LoVo (cell line): Measurements from ENCODE around the gene RNASE4.
"Not testable (repeated sequence)": the region's sequence is repeated elsewhere in the genome, so short reads cannot be mapped to it uniquely, and the experiment has no call there.

Experiments
- DNase-seq: peaks from one replicate; pipeline ENCODE4 v3.0.0-alpha.2; 2016; ENCODE audit warnings: low spot score

Gene RNASE4

GRCh38 chr14:20683891-20684661 lies at the start of gene RNASE4:
Gene RNASE4 (plus strand): TSS chr14:20684560. CDS start chr14:20699372, 14,812 bp downstream.
- peak; percentile 79 for DNase-seq

DNA sequence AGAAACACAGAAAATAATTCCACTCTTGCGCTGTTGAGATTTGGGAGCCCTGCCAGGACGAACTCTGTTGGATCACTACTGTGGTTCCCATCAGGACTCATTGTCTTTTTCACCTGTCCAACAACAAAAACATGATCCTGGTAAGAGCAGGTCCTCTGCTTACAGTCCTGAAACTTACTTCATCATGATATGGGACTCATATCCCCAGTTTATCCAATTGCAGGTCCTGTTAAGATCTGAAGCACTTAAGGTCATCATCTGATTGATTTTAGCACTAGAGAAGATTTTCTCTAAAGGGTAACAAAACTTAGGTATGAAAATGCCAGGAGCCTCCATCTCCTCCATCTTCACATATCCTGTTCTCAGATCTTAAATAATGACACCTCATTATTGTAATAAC lies 42.8 kb upstream of the RNASE4 start, which contains the start of gene OR6S1:
OR6S1 (minus strand) TSS at position 101 of the 400 bp plus-strand sequence; CDS start at position 101, 0 bp downstream.
- no peak for DNase-seq

DNA sequence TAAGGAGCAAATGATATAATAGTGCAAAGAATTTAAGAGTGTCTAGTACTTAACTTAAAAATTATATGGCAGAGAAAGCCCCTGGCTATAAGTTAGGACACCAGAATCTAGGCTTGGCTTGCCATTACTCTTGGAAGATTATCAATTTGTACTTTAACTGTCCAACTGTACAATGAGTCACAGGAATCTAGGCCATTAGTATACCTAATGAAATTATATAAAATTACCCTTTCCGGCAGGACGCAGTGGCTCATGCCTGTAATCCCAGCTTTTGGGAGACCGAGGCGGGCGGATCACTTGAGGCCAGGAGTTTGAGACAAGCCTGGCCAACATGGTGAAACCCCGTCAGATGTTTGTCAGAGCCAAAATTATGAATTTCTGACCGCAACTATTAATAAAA lies 42.2 kb upstream of the RNASE4 start:
- DNase-seq, result no peak

DNA sequence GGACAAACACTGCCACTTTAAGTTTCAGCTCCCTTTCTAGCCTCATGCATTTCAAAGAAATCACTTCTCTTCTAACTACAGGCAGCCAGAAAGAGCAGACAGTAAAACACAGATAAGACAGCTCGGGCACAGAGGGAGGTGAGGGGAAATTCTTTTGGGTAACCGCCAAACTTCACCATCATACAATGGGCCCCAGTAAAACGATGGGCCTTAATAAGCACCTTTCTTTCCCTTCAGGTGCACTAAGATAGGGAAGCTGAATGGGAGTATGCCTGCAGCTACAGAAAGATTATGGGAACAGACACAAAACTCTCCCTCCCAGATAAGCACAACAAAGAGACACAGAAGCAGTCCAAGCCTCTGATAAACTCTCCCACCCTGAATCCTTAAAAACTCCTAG lies 41.6 kb upstream of the RNASE4 start:
- not testable (repeated sequence) for DNase-seq

DNA sequence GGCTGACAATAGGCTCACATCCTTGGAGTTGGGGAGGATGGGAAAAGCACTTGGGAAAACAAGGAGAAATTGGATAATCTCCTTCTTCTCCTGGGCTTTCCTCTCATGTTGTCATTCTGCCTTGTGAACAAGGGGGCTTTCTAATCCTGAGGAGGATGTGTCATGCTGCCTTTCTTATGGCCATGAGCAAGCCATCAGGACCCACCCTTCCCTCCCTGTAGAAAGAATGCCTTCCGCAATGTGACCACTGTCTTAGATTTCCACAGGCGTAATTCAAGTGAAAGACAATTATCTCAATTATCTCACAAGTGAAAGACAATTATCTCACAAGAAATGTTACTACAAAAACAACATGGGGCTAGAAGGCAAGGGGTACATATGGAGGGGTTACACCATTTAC lies 39.8 kb upstream of the RNASE4 start:
- no peak for DNase-seq

GRCh38 chr14:20645481-20645880 lies 38.9 kb upstream of the RNASE4 start:
- no peak for DNase-seq

GRCh38 chr14:20652996-20653975 lies 31.1 kb upstream of the RNASE4 start:
- no peak for DNase-seq

DNA sequence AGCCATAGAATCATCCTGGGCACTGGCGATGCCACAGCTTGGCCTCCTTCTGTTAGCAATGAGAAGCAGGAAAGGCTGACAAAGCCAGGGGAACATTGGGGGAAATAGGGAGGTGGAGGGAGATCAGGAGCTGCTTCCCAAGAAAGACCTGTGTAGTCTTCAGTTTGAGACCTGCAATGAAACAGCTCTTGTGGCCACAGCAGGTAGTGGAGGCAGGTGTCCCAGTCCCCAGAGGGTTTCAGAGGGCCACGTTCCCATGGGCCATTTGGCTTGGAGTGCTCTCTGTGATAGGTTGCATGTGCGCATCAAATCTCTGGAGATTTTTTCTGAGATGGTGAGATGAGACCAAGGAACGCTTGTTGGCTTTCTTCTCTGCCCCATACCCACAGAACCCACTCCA lies 28.5 kb upstream of the RNASE4 start:
- no peak for DNase-seq

GRCh38 chr14:20656274-20656673 lies 28.1 kb upstream of the RNASE4 start:
- no peak for DNase-seq

GRCh38 chr14:20657216-20658211 lies 26.8 kb upstream of the RNASE4 start:
- peak; percentile 59 for DNase-seq

DNA sequence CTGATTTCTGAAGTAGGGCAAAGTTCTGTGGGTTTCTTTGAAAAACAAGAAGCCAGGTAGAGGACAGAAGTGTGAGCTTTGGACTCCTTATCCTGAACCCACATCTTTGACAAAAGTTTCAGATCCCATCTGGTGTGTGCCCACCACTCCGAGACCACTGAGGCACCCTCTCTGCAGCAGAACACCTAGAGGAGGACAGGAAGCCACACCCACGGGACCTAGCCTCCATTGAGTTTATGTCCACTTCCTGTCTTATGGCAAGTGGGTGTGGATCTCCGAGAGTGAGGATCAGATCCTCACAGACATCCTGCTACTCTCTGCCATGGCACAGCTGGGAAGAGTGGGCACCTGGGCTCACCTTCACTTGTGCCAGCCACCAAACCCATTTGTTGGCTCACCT lies 26.1 kb upstream of the RNASE4 start:
- no peak for DNase-seq

DNA sequence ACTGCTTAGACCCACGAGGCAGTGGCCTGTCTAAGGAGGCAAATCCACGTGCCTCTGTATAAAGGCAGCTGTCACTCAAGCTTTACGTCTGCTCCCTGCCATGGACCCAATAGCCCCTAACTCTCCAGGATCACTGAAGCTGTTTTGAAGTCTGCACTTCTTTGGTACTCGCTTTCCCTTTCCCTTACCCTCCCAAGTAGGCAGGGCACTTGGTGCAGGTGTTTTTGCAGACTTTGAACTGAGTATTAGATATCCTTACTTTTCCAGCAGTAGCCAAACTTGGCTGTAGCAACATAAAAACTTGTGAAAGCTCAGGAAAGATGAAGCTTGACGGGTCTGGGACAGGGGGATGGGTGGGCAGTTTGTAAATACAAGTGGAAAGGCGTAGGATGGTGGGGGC lies 25.0 kb upstream of the RNASE4 start:
- DNase-seq, result no peak

GRCh38 chr14:20659813-20660395 lies 24.5 kb upstream of the RNASE4 start:
- DNase-seq, result no peak

- DNase-seq, result no peak
Measured at GRCh38 chr14:20661197-20661596, 23.2 kb upstream of the RNASE4 start.

DNA sequence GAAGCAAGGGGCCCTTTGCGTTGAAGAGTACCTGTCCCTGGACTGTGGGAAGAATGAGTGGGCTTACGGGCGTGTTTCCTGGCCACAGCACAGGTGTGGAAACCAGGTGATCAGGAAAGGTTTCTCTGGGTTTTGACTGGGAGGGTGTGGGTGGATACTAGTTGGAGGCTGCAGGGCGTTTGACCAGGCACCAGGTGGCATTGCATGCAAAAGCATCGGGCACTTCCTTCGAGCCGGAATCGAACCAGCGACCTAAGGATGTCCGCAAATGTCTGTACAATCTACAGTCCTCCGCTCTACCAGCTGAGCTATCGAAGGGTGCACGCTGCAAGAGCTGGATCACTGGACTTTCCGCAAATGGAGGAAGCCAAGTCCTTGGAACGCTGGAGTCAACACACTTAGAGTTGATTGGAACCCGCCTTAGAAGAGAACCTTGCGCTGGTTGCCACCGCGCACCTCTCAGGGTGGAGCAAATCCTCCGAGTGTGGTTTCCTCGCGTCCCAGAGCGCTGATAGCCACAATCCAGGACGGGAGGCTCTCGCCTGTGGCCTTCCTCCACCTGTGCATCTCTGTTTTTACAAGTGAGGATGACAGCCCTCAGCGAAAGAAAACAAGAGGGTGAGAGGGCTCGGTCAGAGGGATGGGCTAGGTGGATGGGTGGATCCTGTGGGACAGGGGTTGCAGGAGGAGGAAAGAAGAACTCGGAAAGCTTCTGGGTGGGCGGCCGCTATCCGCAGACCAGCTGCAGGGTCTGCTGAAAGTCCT lies 21.2 kb upstream of the RNASE4 start:
- DNase-seq, result peak; percentile 73

DNA sequence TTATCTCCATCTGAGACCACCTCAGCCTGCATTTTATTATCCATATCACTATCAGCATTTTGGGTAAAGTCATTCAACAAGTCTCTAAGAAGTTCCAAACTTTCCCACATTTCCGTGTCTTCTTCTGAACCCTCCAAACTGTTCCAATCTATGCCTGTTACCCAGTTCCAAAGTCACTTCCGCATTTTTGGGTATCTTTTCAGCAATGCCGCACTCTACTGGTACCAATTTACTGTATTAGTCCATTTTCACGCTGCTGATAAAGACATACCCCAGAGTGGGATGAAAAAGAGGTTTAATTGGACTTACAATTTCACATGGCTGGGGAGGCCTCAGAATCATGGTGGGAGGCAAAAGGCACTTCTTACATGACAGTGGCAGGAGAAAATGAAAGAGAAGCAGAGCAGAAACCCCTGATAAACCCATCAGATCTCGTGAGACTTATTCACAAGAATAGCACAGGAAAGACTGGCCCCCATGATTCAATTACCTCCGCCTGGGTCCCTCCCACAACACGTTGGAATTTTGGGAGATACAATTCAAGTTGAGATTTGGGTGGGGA lies 17.9 kb upstream of the RNASE4 start:
- DNase-seq, result not testable (repeated sequence)

- no peak for DNase-seq
Measured at GRCh38 chr14:20667957-20668356, 16.4 kb upstream of the RNASE4 start.

DNA sequence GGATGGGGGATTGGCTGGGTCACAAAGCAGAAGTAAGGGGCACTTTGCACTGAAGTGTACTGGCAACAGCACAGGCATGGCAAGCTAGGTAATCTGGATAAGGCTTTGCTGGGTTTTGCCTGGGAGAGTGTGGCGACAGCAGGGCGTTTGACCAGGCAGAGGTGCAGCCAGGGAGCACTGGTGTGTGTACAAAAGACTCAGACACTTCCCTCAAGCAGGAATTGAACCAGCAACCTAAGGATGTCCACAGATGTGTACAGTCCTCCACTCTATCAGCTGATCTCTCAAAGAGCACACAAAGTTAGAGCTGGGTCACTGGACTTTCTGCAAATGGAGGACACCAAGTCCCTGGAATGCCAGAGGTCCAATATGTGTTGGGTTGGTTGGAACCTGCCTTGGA lies 15.4 kb upstream of the RNASE4 start:
- DNase-seq, result no peak

GRCh38 chr14:20671597-20672283 lies 12.6 kb upstream of the RNASE4 start:
- no peak for DNase-seq
